Jurkat, Clone E6-1 (cell line): ENCODE results near the gene HMG20B.

ENCODE experiments used
- DNase-seq: peaks from one replicate; pipeline ENCODE4 v3.0.0-alpha.2; 2011; ENCODE audit warnings: low read depth, low spot score
- H3K4me3 ChIP-seq: 2 replicates; pipeline ENCODE4 v1.5.1; 2011; ENCODE audit warnings: mild to moderate bottlenecking, low read length, control low read depth, moderate library complexity

The HMG20B gene

GRCh38 chr19:3535981-3536380, 36.8 kb upstream of the HMG20B start:
- H3K4me3 ChIP-seq: no peak overlapping the region
- DNase-seq: no peak

- H3K4me3 ChIP-seq: no peak overlapping the region
- DNase-seq: no peak
Measured at GRCh38 chr19:3536429-3537100, 36.2 kb upstream of the HMG20B start.

- no peak for DNase-seq
- H3K4me3 ChIP-seq: no peak overlapping the region
Measured at GRCh38 chr19:3537101-3537437, 35.7 kb upstream of the HMG20B start.

- DNase-seq: no peak
- H3K4me3 ChIP-seq: no peak overlapping the region
Measured at GRCh38 chr19:3537438-3538240, 35.1 kb upstream of the HMG20B start.

DNA sequence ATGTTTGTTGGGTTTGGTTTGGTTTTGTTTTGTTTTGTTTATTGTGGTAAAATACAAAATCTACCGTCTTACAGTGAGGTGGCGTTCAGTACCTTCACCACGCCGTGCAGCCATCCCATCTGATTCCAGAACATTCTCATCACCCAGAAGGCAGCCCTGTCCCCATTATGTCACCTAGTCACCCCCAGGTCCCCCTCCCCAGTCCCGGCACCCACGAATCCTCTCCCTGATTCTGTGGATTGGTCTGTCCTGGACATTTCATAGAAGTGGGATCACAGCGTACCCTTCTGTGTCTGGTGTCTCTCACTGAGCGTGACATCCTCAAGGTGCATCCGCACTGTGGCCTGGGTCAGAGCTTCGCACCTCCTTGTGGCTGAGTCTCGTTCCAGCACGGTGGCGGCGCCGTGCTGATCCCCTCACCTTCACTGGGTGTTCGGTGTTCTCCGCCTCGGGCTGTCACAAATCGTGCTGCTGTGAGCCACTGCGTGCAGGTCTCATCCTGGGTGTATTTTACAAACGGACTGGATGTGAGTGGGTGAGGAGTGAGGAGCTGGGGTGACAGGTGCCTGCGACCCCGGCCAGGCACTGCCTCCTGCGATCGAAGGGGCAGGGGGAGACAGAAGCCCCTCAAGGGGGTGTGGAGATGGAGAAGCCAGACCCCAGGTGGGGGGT, 34.4 kb upstream of the HMG20B start:
- DNase-seq: no peak
- H3K4me3 ChIP-seq: no peak overlapping the region

DNA sequence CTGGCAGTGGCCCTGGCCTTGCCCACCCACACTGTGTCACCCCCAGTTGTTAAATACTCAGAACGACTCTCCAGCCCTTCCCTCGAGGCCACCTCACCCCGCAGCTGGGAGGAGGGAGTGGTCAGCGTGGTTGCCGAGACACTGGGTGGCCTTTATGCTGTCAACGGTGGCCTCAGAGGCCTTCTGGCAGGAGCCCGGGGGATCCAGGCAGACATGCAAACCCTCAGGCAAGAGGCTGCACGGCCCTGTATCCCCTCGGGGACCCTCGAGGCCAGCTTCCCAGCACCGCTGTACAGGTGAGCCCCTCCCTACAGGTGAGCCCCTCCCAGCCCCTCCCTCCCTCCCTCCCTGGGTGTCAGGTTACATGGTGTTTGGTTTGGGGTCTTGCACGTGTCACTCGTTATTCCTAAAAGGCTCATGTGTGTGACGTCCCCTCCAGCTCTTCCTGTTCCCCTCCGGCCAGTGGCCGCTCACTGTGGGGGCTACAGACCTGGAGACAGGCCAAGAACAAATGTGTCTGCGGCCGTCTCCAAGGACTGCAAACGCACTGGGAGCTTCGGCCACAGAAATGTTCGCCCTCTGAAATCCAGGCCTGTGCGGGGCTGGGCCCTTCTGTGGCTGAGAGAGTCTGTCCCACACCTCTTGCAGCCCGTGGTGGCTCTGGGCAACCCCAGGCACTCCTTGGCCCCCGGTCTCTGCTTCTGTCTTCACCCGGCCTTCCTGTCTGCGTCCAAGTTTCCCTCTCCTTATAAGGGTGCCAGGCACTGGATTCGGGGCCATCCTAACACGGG, 33.6 kb upstream of the HMG20B start, which contains the start of gene TEKTIP1:
Gene TEKTIP1 (plus strand): TSS at position 210 of the 791 bp plus-strand sequence. CDS start 4 bp downstream, at position 214.
- no peak for DNase-seq
- no peak within 1 kb of the TSS for H3K4me3 ChIP-seq

DNA sequence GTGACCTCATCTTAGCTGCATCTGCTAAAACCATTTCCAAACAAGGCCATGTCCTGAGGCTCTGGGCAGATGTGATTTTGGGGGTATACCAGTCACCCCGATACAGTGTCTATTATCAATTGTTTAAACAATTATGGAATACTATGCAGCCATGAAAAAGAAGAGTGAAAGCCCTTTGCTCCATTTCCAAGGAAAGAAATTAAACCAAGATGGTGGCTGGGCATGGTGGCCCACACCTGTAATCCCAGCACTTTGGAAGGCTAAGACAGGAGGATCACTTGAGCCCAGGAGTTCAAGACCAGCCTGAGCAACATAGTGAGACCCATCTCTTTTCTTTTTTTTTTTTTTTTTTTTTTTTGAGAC, 33.0 kb upstream of the HMG20B start:
- H3K4me3 ChIP-seq: no peak overlapping the region
- DNase-seq: no peak

GRCh38 chr19:3543150-3544057, 29.3 kb upstream of the HMG20B start:
- DNase-seq: no peak

GRCh38 chr19:3544058-3544376, 28.7 kb upstream of the HMG20B start:
- H3K4me3 ChIP-seq: no peak overlapping the region
- DNase-seq: no peak

More at GRCh38 chr19:3543150-3544057, 29.3 kb upstream of the HMG20B start:
- no peak overlapping the region for H3K4me3 ChIP-seq

DNA sequence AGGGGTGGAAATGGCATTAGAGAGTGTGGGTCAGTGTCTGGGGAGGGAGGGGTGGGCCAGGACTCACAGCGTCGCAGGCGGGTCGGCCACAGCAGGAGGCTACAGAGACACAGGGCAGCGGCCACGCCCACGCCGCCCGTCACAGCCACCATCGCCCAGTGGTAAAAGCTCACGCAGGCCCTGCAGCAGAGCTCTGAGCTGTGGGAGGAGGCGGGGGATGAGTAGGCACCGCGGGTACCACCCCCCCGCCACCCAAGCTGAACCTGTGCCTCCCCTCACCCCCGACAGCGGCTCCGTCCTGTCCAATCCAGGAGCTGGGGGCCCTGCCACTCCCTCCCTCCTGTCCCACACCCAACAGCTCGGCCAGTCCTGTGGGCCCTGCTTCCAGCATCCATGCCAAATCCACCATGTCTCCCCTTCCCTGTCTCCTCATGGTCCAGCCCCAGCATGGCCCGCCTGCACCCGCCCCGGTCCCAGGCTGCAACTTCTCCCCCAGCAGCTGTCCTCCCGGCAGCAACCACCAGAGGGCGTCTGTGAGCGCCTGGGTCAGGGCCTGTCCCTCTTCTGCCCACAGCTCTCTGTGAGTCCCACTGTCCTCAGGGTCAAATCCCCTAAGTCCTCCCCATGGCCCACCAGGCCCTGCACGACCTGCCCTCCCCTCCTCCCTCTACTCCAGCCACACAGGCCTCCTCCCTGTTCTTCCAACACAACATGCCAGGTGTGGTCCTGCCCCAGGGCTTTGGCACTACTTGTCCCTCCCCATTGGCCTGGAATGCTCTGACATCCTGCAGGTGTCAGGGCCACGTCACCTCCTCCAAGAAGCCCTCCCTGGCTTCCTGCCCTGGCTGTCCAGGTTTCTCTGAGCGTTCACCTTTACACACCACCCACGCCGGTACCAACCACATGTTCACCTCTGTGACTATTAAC, 27.7 kb upstream of the HMG20B start:
- DNase-seq: peak; percentile 7
- H3K4me3 ChIP-seq: no peak overlapping the region

DNA sequence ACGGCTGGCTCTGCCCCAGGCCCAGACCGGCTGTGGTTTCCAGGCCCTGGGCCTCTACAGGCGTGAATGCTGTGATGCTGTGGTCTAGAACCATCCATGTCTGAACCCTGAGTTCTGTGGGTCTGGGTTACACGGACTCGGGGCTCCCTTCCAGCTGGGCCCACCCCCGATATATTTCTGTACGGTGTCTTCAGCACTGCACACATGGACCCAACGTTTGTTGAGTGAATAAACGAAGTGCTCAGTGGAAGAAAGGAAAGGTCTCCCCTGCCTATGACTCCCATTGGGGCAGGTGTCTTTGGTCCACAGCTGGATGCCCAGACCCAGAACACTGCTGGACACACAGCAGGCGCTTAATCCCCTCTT, 27.1 kb upstream of the HMG20B start:
- DNase-seq: no peak
- no peak overlapping the region for H3K4me3 ChIP-seq

DNA sequence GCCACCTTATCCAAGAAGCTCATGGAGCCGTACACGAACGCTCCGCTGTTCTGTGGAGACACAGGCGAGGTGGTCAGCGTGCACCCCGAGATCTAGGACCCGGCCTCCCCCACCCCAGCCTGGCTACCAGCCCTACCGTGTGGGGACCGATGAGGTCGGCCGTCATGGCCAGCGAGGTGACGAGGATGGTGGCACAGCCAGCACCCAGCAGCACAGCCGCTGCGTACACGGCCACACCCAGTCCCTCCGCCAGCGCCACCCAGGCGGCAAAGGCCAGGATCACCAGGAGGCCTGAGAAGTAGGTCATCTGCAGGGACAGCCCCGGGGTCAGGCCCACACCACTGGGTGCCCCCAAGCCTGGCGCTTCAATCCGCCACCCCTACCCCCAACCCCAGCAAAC, 26.6 kb upstream of the HMG20B start:
- no peak for DNase-seq
- H3K4me3 ChIP-seq: no peak overlapping the region

- no peak overlapping the region for H3K4me3 ChIP-seq
- DNase-seq: no peak
Measured at GRCh38 chr19:3547301-3547731, 25.4 kb upstream of the HMG20B start.

- H3K4me3 ChIP-seq: no peak overlapping the region
- DNase-seq: no peak
Measured at GRCh38 chr19:3547767-3548282, 24.9 kb upstream of the HMG20B start.

GRCh38 chr19:3548606-3549005, 24.1 kb upstream of the HMG20B start:
- no peak overlapping the region for H3K4me3 ChIP-seq
- DNase-seq: no peak

DNA sequence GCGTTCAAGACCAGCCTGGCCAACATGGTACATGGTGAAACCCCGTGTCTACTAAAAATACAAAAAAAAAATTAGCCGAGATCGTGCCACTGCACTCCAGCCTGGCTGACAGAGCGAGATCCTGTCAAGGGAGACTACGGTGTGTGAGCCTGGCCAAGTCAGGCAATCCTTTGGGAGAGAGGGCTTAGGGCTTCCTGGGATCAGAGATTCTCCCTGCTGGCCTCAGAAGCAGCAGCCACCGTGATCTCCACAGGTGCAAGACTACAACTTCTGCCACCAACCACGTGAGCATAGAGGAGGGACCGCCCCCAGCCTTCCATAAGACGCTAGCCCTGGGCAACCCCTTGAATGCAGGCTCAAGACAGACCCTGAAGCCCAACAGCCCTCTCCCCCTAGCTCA, 22.9 kb upstream of the HMG20B start:
- no peak for DNase-seq
- H3K4me3 ChIP-seq: no peak overlapping the region

DNA sequence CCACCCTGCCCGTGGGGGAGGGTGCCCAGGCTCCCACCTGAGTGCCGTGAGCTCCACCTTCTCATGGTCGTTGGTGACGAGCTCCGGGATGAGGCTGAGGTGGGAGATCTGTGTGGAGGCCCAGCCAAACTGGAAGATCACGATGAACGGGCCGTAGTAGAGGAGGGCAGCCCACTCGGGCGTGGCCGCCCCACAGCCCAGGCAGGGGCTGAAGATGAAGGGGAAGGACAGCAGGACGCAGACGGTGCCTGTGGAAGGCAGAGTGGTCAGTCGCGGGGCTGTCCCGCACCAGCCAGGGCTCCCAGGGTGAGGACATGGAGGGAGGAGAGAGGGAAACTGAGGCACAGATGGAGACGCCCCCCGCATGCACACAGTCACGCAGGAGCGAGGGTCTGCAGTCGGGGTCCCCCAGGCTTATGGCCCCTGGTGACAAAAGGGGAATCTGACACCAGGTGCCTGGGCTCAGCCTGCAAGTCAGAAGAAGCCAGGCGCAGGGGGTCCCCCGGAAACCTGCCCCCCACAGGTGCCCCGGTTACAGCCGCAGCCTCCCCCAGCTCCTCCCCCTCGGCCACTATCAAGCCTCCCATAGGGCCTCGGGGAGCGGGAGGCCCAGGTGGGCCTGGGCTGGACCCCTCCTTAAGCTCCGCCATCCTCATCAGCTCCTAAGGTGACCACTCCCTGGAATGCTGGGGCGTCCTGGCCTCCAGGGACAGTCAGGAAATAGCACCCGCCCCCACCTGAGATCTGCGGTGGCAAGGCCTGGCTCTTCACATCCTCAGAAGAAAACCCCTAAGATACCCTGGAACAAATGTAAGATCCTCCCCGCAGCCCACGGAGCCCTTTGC, 21.6 kb upstream of the HMG20B start:
- no peak for DNase-seq
- no peak overlapping the region for H3K4me3 ChIP-seq
